Ovary (tissue), 9 donors: ENCODE measurements around the gene DNM1L. TPM values are rescaled to one million over a fixed set of nuclear protein-coding genes. Genes with fewer than 3 reads are reported as not detected.

ENCODE experiments used
- DNase-seq, 5 donors: peaks; one replicate each; pipeline ENCODE4 v3.0.0-alpha.2; 2019 to 2020
- H3K27ac ChIP-seq, 2 donors: fragments of 200-600 bp; one replicate each; pipeline versions ENCODE4 v1.5.1 to v1.8.0; 2019 to 2022
- H3K27me3 ChIP-seq: fragments of 200-600 bp; one replicate; pipeline ENCODE4 v1.8.0; 2022
- H3K36me3 ChIP-seq: fragments of 200-600 bp; sonication (generic); one replicate; pipeline ENCODE4 v1.5.1; 2019
- H3K4me1 ChIP-seq: one replicate; pipeline ENCODE4 v1.8.1; 2013; ENCODE audit warnings: mild to moderate bottlenecking, moderate library complexity; ENCODE audit not compliant: insufficient read depth
- H3K4me3 ChIP-seq: fragments of 200-600 bp; sonication (generic); one replicate; pipeline ENCODE4 v1.5.1; 2017
- H3K9me3 ChIP-seq, 2 donors: fragments of 200-600 bp in 1 of 2; sonication (generic) in 1 of 2; one replicate each; pipeline versions ENCODE4 v1.5.1 to v1.8.1; 2013 to 2019; ENCODE audit warnings: mild to moderate bottlenecking in 1 of 2, moderate library complexity in 1 of 2
- EP300 ChIP-seq: sonication (generic); formaldehyde crosslinking; IDR thresholded peaks from one replicate; pipeline ENCODE4 v1.6.1; 2017; ENCODE audit warnings: antibody characterized with exemption
- POLR2A ChIP-seq: fragments of 450-650 bp; IDR thresholded peaks from one replicate; pipeline ENCODE4 v1.6.1; 2017; ENCODE audit warnings: antibody characterized with exemption, mild to moderate bottlenecking, moderate library complexity
- WGBS, 3 donors: extraction: QIAGEN DNeasy Blood & Tissue Kit in 1 of 3; methylation state at CpG; one replicate each; pipeline versions ENCODE4 v1.1.5 to v1.1.7; 2013 to 2017; 5-methylcytosine and 5-hydroxymethylcytosine counted together
- intact Hi-C, 4 donors: fragments of 100-400 bp; cut with DNase I; formaldehyde crosslinking; loops; one replicate each; pipeline versions ENCODE4 v1.11.0 to v1.15.1; 2022 to 2023
- polyA plus RNA-seq, 2 donors: library from polyadenylated mRNA; stranded (reverse); fragments of 200-250 nt in 1 of 2; fragments of 350-450 nt in 1 of 2; fragmentation: Illumina TruSeq in 1 of 2; extraction: RNeasy Lipid Tissue Mini Kit (QIAGEN cat#74804) in 1 of 2; gene quantifications; one replicate each; pipeline ENCODE4 v1.2.3, GENCODE V29; 2013 to 2014
- total RNA-seq, 7 donors: library from RNA; depleted of rRNA in 2 of 7; stranded (reverse); fragments of >200 nt in 2 of 7; fragmentation: NEBNext Ultra II Directional in 3 of 7; extraction: Animal tissue kit (Norgen Biotek cat#: 25700) in 3 of 7; gene quantifications; one replicate each; pipeline versions ENCODE4 v1.1.0 to v1.2.4, GENCODE V29; 2016 to 2023
- TF ChIP-seq, protein P1 (sequence below), 3 donors: fragments of 450-650 bp in 2 of 3; fragments of 200-600 bp in 1 of 3; IDR thresholded peaks; one replicate each; pipeline versions ENCODE4 v1.5.1 to v1.8.0; 2016 to 2022; ENCODE audit warnings: antibody characterized with exemption in 3 of 3, mild to moderate bottlenecking in 1 of 3
- donor health status: DM: no; HTN: no; CAD: no; lungs with moderate emphysema.
- donor health status: DM: no; HTN: no; CAD: no.
- donor health status: Bipolar disorder and iron deficiency.
- donor health status: DM: yes; HTN: yes; CAD: no.
- donor health status: DM: no; HTN: no; CAD: no.
- donor health status: DM: yes; HTN: yes; CAD: no.

DNM1L gene
- total and polyA plus RNA-seq, 9 donors, result 19.4 to 77.5 (median 47.8) TPM

- intact Hi-C loops, result no loop called here
- Histone ChIP-seq H3K27me3 (no peaks in the 10 kb centered on the region), H3K4me3 (no peak overlapping the region), H3K36me3 (no peaks in the 10 kb centered on the region), H3K4me1 (no peaks in the 10 kb centered on the region), H3K9me3 (no peaks in the 10 kb centered on the region), H3K27ac (no peak overlapping the region)
- WGBS, 3 donors, result 89 to 100% (median 97%) methylated on average over 1 of the region's 1 CpG
- DNase-seq, result no peak
- no peak for TF ChIP-seq POLR2A
- no peak for TF ChIP-seq EP300
- TF ChIP-seq, protein P1, sequence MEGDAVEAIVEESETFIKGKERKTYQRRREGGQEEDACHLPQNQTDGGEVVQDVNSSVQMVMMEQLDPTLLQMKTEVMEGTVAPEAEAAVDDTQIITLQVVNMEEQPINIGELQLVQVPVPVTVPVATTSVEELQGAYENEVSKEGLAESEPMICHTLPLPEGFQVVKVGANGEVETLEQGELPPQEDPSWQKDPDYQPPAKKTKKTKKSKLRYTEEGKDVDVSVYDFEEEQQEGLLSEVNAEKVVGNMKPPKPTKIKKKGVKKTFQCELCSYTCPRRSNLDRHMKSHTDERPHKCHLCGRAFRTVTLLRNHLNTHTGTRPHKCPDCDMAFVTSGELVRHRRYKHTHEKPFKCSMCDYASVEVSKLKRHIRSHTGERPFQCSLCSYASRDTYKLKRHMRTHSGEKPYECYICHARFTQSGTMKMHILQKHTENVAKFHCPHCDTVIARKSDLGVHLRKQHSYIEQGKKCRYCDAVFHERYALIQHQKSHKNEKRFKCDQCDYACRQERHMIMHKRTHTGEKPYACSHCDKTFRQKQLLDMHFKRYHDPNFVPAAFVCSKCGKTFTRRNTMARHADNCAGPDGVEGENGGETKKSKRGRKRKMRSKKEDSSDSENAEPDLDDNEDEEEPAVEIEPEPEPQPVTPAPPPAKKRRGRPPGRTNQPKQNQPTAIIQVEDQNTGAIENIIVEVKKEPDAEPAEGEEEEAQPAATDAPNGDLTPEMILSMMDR (IDR thresholded peaks at IDR 0.05), result no peak
Measured at GRCh38 chr12:32686340-32686739, 7.2 kb downstream of the DNM1L start.

- intact Hi-C loops, result no loop called here
- H3K9me3 ChIP-seq, result no peaks in the 10 kb centered on the region
- no peaks in the 10 kb centered on the region for H3K4me1 ChIP-seq
- no peak overlapping the region for H3K27ac ChIP-seq
- TF ChIP-seq POLR2A (no peak), EP300 (no peak)
- TF ChIP-seq, protein P1 (IDR thresholded peaks at IDR 0.05), result no peak
- no peak for DNase-seq
- no peaks in the 10 kb centered on the region for H3K27me3 ChIP-seq
- no peaks in the 10 kb centered on the region for H3K36me3 ChIP-seq
- H3K4me3 ChIP-seq, result no peak overlapping the region
Measured at GRCh38 chr12:32688786-32689185, 9.7 kb downstream of the DNM1L start.

DNA sequence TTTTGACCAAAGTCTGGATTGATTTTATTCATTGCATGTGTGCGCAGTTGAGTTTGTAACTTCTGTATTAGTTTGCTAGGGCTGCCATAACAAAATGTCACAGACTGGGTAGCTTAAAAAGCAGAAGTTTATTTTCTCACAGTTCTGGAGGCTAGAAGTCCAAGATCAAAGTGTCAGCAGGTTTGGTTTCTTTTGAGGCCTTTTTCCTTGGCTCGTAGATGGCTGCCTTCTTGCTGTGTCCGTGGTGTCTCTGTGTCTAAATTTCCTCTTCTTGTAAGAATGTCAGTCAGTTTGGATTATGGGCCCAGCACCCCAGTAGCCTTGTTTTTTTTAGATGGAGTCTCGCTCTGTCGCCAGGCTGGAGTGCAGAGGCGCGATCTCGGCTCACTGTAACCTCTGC is 11.8 kb downstream of the DNM1L start:
- Histone ChIP-seq H3K36me3 (no peaks in the 10 kb centered on the region), H3K27me3 (no peaks in the 10 kb centered on the region), H3K4me3 (no peak overlapping the region), H3K9me3 (no peaks in the 10 kb centered on the region), H3K4me1 (no peaks in the 10 kb centered on the region), H3K27ac (no peak overlapping the region)
- TF ChIP-seq, protein P1 (IDR thresholded peaks at IDR 0.05), result no peak
- TF ChIP-seq POLR2A, result no peak
- no peak for TF ChIP-seq EP300
- no peak for DNase-seq
- 84 to 98% (median 86%) methylated on average over 8 of the region's 8 CpGs for WGBS, 3 donors
- intact Hi-C loops, result no loop called here

DNA sequence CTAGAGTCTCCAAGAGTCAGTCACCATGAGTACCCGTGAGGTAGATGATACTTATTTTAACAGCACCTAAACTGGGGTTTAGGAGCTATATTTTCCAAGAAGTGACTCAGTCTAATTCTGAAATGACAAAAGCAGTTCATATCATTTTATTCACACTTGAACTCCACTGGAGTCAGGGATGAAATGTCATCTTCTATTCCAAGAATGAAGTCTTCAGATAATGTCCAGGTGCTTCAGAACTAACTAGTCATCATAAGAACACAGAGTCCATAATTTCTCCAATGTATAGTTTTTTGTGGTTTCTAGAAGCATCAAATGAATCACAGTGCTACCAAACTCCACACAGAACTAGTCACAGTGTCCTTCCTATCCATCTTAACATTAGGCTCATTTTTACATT is 13.3 kb downstream of the DNM1L start:
- Histone ChIP-seq H3K27me3 (no peaks in the 10 kb centered on the region), H3K9me3 (no peaks in the 10 kb centered on the region), H3K27ac (no peak overlapping the region), H3K36me3 (no peaks in the 10 kb centered on the region), H3K4me1 (no peaks in the 10 kb centered on the region), H3K4me3 (no peak overlapping the region)
- no peak for DNase-seq
- WGBS, 3 donors, result 83 to 94% (median 86%) methylated on average over 1 of the region's 1 CpG
- intact Hi-C loops, result no loop called here
- TF ChIP-seq POLR2A (no peak), EP300 (no peak)
- TF ChIP-seq, protein P1 (IDR thresholded peaks at IDR 0.05), result no peak

GRCh38 chr12:32693036-32693435 is 13.9 kb downstream of the DNM1L start:
- intact Hi-C loops, result no loop called here
- Histone ChIP-seq H3K4me3 (no peak overlapping the region), H3K36me3 (no peaks in the 10 kb centered on the region), H3K27ac (no peak overlapping the region), H3K4me1 (no peaks in the 10 kb centered on the region), H3K27me3 (no peaks in the 10 kb centered on the region), H3K9me3 (no peaks in the 10 kb centered on the region)
- TF ChIP-seq POLR2A (no peak), EP300 (no peak)
- TF ChIP-seq, protein P1 (IDR thresholded peaks at IDR 0.05), result no peak
- DNase-seq, result no peak
- 78 to 91% (median 90%) methylated on average over 1 of the region's 1 CpG for WGBS, 3 donors
